Lower leg skin (tissue), 4 donors: ENCODE results near the gene FBXL15. TPM values are rescaled to one million over a fixed set of nuclear protein-coding genes. Genes with fewer than 3 reads are reported as not detected.
A peak's percentile ranks its signal among the peaks of the same experiment; 100 is the strongest.

Experiments used
- DNase-seq, 2 donors: peaks; one replicate each; pipeline ENCODE4 v3.0.0-alpha.2; 2019; ENCODE audit warnings: low spot score in 2 of 2
- H3K4me3 ChIP-seq: fragments of 200-600 bp; sonication (generic); 2 replicates; pipeline ENCODE4 v1.5.1; 2017; ENCODE audit warnings: mild to moderate bottlenecking, low read depth; ENCODE audit not compliant: poor library complexity, severe bottlenecking
- CTCF ChIP-seq, 3 donors: fragments of 450-650 bp; IDR thresholded peaks; one replicate each; pipeline ENCODE4 v1.5.1; 2016; ENCODE audit warnings: antibody characterized with exemption in 3 of 3, mild to moderate bottlenecking in 3 of 3, moderate library complexity in 2 of 3
- POLR2A ChIP-seq, 2 donors: fragments of 450-650 bp; IDR thresholded peaks; one replicate each; pipeline ENCODE4 v1.6.1; 2016 to 2017; ENCODE audit warnings: antibody characterized with exemption in 2 of 2, mild to moderate bottlenecking in 1 of 2, moderate library complexity in 1 of 2
- WGBS, 2 donors: methylation state at CpG; one replicate each; pipeline ENCODE4 v1.1.5; 2018; 5-methylcytosine and 5-hydroxymethylcytosine counted together
- intact Hi-C: fragments of 100-400 bp; cut with DNase I; formaldehyde crosslinking; loops from one replicate; pipeline ENCODE4 v1.15.0; 2023; ENCODE audit warnings: low total_unique reads
- total RNA-seq, 4 donors: library from RNA; depleted of rRNA; stranded (reverse); fragments of >200 nt; gene quantifications; one replicate each; pipeline ENCODE4 v1.1.0, GENCODE V29; 2016

The FBXL15 gene
- total RNA-seq, 4 donors from 2014 or later: 18.2 to 25.3 (median 19.1) TPM

GRCh38 chr10:102421507-102421756 lies 796 bp downstream of the FBXL15 start:
- TF ChIP-seq CTCF (IDR thresholded peaks at IDR 0.05) (no peak), POLR2A (IDR thresholded peaks at IDR 0.05) (no peak)
- peak overlapping the region; percentile 54 for H3K4me3 ChIP-seq
- intact Hi-C loops: loop anchor here (10.0 kb wide), 1 partner anchor 53 kb away; no protein-coding TSS in a partner anchor
- no peak for DNase-seq
- WGBS, 2 donors: 0% methylated on average over 3 to 13 of the region's 14 CpGs

GRCh38 chr10:102421757-102422512 lies 1.3 kb downstream of the FBXL15 start:
- peak overlapping the region; percentile 54 for H3K4me3 ChIP-seq
- TF ChIP-seq CTCF (IDR thresholded peaks at IDR 0.05) (no peak), POLR2A (IDR thresholded peaks at IDR 0.05) (no peak)
- DNase-seq: no peak
- 0 to 1% methylated on average over 20 to 30 of the region's 62 CpGs for WGBS, 2 donors
- intact Hi-C loops: loop anchor here (10.0 kb wide), 1 partner anchor 53 kb away; no protein-coding TSS in a partner anchor

- peak overlapping the region; percentile 13 for H3K4me3 ChIP-seq
- WGBS, 2 donors: 1 to 2% methylated on average over 27 to 28 of the region's 28 CpGs
- no peak for TF ChIP-seq POLR2A (IDR thresholded peaks at IDR 0.05)
- TF ChIP-seq CTCF (IDR thresholded peaks at IDR 0.05): peak in 1 of 3 donors; percentile 45
- peak; percentile 63 to 95 for DNase-seq
- intact Hi-C loops: loop anchor here (10.0 kb wide), 1 partner anchor 52 kb away; no protein-coding TSS in a partner anchor
Measured at GRCh38 chr10:102422545-102423129, 2.0 kb downstream of the FBXL15 start.

- 87 to 88% methylated on average over 13 of the region's 13 CpGs for WGBS, 2 donors
- intact Hi-C loops: loop anchor here (10.0 kb wide), 1 partner anchor 51 kb away; no protein-coding TSS in a partner anchor
- DNase-seq: no peak
- no peak for TF ChIP-seq CTCF (IDR thresholded peaks at IDR 0.05)
- no peak for TF ChIP-seq POLR2A (IDR thresholded peaks at IDR 0.05)
- H3K4me3 ChIP-seq: no peak overlapping the region
Measured at GRCh38 chr10:102423372-102423968, 2.8 kb downstream of the FBXL15 start.

GRCh38 chr10:102424145-102424544 lies 3.5 kb downstream of the FBXL15 start:
- TF ChIP-seq POLR2A (IDR thresholded peaks at IDR 0.05): no peak
- no peak for TF ChIP-seq CTCF (IDR thresholded peaks at IDR 0.05)
- WGBS, 2 donors: 73 to 85% methylated on average over 9 of the region's 9 CpGs
- intact Hi-C loops: loop anchor here (10.0 kb wide), 1 partner anchor 51 kb away; no protein-coding TSS in a partner anchor
- no peak for DNase-seq
- no peak overlapping the region for H3K4me3 ChIP-seq
